Left lung (tissue), 10 donors: ENCODE measurements around the gene NXN. TPM values are rescaled to one million over a fixed set of nuclear protein-coding genes. Genes with fewer than 3 reads are reported as not detected.

ENCODE experiments used
- ATAC-seq: fragments of 200-7000 bp; cut with Tn5 transposase; one replicate; pipeline ENCODE4 v1.9.1; 2020; ENCODE audit warnings: moderate library complexity
- DNase-seq, 4 donors: peaks; one replicate each; pipeline ENCODE4 v3.0.0-alpha.2; 2013 to 2020
- H3K27ac ChIP-seq, 2 donors: fragments of 200-600 bp; sonication (generic) in 1 of 2; one replicate each; pipeline versions ENCODE4 v1.5.0 to v1.8.0; 2020 to 2021
- H3K27me3 ChIP-seq, 2 donors: fragments of 200-600 bp; sonication (generic) in 1 of 2; one replicate each; pipeline versions ENCODE4 v1.5.0 to v1.8.0; 2020 to 2021
- H3K36me3 ChIP-seq, 2 donors: fragments of 200-600 bp; sonication (generic) in 1 of 2; one replicate each; pipeline versions ENCODE4 v1.5.0 to v1.8.0; 2020 to 2021
- H3K4me1 ChIP-seq, 2 donors: fragments of 200-600 bp; one replicate each; pipeline ENCODE4 v1.8.0; 2021
- H3K4me3 ChIP-seq, 2 donors: fragments of 200-600 bp; sonication (generic) in 1 of 2; one replicate each; pipeline versions ENCODE4 v1.5.0 to v1.8.0; 2020 to 2021; ENCODE audit warnings: mild to moderate bottlenecking in 1 of 2
- H3K9me3 ChIP-seq, 2 donors: fragments of 200-600 bp; sonication (generic) in 1 of 2; one replicate each; pipeline versions ENCODE4 v1.5.0 to v1.8.0; 2020 to 2021
- CTCF ChIP-seq, 2 donors: fragments of 200-600 bp; sonication (generic) in 1 of 2; IDR thresholded peaks; one replicate each; pipeline versions ENCODE4 v1.5.0 to v1.8.0; 2021; ENCODE audit warnings: antibody characterized with exemption in 2 of 2
- intact Hi-C, 2 donors: fragments of 100-400 bp; cut with DNase I; formaldehyde crosslinking; loops; one replicate each; pipeline versions ENCODE4 v1.11.2 to v1.14.2; 2022
- polyA plus RNA-seq, 6 donors: library from polyadenylated mRNA; unstranded; fragments of 120-200 nt; gene quantifications; one replicate each; pipeline ENCODE4 v1.2.1, GENCODE V29; 2013; ENCODE audit not compliant: insufficient read length in 6 of 6
- total RNA-seq, 2 donors: library from RNA; stranded (reverse); fragmentation: NEBNext Ultra II Directional; extraction: Animal tissue kit (Norgen Biotek cat#: 25700); gene quantifications; one replicate each; pipeline ENCODE4 v1.2.1, GENCODE V29; 2021
- donor health status: DM: no; HTN: yes; CAD: no.
- donor health status: DM: no; HTN: no; CAD: no.

The NXN gene
- total and polyA plus RNA-seq, 8 donors, result 33.8 to 59.1 (median 55.1) TPM

GRCh38 chr17:866568-867103 lies 112.9 kb downstream of the NXN start:
- intact Hi-C loops, result no loop called here
- DNase-seq (no peak), ATAC-seq (no peak)
- no peak overlapping the region for H3K27ac ChIP-seq
- H3K36me3 ChIP-seq, result no peaks in the 10 kb centered on the region
- H3K4me1 ChIP-seq, result no peaks in the 10 kb centered on the region
- no peak for TF ChIP-seq CTCF (IDR thresholded peaks at IDR 0.05)
- H3K9me3 ChIP-seq, result no peaks in the 10 kb centered on the region
- H3K27me3 ChIP-seq, result peaks cover 0 to 9% of the 10 kb centered on the region in 2 donors
- H3K4me3 ChIP-seq, result no peak overlapping the region

- TF ChIP-seq CTCF (IDR thresholded peaks at IDR 0.05), result no peak
- peaks cover 0 to 9% of the 10 kb centered on the region in 2 donors for H3K27me3 ChIP-seq
- no peak overlapping the region for H3K27ac ChIP-seq
- H3K9me3 ChIP-seq, result no peaks in the 10 kb centered on the region
- no peaks in the 10 kb centered on the region for H3K4me1 ChIP-seq
- ATAC-seq, result no peak
- no peaks in the 10 kb centered on the region for H3K36me3 ChIP-seq
- intact Hi-C loops, result no loop called here
- no peak for DNase-seq
- H3K4me3 ChIP-seq, result no peak overlapping the region
Measured at GRCh38 chr17:864315-864714, 115.3 kb downstream of the NXN start.

- ATAC-seq, result no peak
- no peak for TF ChIP-seq CTCF (IDR thresholded peaks at IDR 0.05)
Measured at GRCh38 chr17:863880-864279, 115.7 kb downstream of the NXN start.

DNA sequence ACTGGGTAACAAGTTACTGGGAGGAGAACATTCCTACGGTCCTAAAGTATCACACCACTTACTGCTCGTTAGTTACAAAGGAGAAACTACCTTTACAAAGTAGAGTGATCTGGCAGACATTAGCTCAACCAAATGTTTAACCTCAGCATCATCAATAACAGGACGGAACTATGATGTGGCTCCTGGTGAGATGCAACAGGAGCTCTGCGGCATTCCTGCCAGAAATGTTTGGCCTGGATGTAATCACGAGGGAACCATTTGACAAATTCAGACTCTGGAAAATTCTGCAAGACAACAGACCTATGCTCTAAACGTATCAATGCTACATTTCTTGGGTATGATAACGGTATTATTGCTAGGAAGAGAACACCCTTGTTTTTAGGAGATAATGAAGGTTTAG lies 117.0 kb downstream of the NXN start:
- H3K4me1 ChIP-seq, result peaks cover 0 to 2% of the 10 kb centered on the region in 2 donors
- no peak for TF ChIP-seq CTCF (IDR thresholded peaks at IDR 0.05)
- ATAC-seq, result no peak
- H3K4me3 ChIP-seq, result no peak overlapping the region
- peaks cover 0 to 9% of the 10 kb centered on the region in 2 donors for H3K27me3 ChIP-seq
- no peak overlapping the region for H3K27ac ChIP-seq
- DNase-seq, result no peak
- H3K36me3 ChIP-seq, result no peaks in the 10 kb centered on the region
- intact Hi-C loops, result no loop called here
- H3K9me3 ChIP-seq, result no peaks in the 10 kb centered on the region

More at GRCh38 chr17:863880-864279, 115.7 kb downstream of the NXN start:
- intact Hi-C loops, result no loop called here
- DNase-seq, result no peak
- Histone ChIP-seq H3K27me3 (peaks cover 0 to 9% of the 10 kb centered on the region in 2 donors), H3K9me3 (no peaks in the 10 kb centered on the region), H3K4me1 (no peaks in the 10 kb centered on the region), H3K4me3 (no peak overlapping the region), H3K36me3 (no peaks in the 10 kb centered on the region), H3K27ac (no peak overlapping the region)

DNA sequence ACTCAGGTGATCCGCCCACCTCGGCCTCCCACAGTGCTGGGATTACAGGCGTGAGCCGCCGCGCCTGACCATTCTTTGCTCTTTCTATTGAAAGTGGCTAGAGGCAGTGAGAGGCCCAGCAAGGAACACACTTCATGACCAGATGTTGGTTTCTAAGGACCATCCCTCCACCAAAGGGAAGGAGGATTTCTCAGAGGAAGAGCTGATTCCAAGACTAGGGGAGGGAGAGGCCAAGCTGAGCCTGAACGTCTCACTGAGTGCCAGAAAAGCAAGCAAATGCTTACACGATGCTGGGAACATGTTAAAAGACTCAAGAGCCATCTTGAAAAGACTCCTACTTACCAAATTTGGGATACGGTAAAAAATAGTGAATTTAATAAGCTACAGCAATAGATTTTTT lies 118.2 kb downstream of the NXN start:
- DNase-seq (no peak), ATAC-seq (no peak)
- intact Hi-C loops, result no loop called here
- no peak overlapping the region for H3K27ac ChIP-seq
- peaks cover 0 to 2% of the 10 kb centered on the region in 2 donors for H3K4me1 ChIP-seq
- H3K27me3 ChIP-seq, result peaks cover 0 to 9% of the 10 kb centered on the region in 2 donors
- no peak for TF ChIP-seq CTCF (IDR thresholded peaks at IDR 0.05)
- no peaks in the 10 kb centered on the region for H3K9me3 ChIP-seq
- H3K4me3 ChIP-seq, result no peak overlapping the region
- no peaks in the 10 kb centered on the region for H3K36me3 ChIP-seq
